ENCODE data around the gene RBBP4. TPM values are rescaled to one million over a fixed set of nuclear protein-coding genes. Genes with fewer than 3 reads are reported as not detected.
"Not testable (repeated sequence)": the region's sequence is repeated elsewhere in the genome, so short reads cannot be mapped to it uniquely, and the experiment has no call there.

The RBBP4 gene
- total RNA-seq, 1 donor from 2014 or later, result 96.0 TPM

- DNase-seq (ENCODE audit: low spot score), result no peak
- intact Hi-C loops (cut with DNase I), result no loop called here
Measured at GRCh38 chr1:32635508-32636277, 15.3 kb upstream of the RBBP4 start.

- no peak for DNase-seq (ENCODE audit: low spot score)
- intact Hi-C loops (cut with DNase I), result no loop called here
Measured at GRCh38 chr1:32636914-32637645, 13.9 kb upstream of the RBBP4 start.

DNA sequence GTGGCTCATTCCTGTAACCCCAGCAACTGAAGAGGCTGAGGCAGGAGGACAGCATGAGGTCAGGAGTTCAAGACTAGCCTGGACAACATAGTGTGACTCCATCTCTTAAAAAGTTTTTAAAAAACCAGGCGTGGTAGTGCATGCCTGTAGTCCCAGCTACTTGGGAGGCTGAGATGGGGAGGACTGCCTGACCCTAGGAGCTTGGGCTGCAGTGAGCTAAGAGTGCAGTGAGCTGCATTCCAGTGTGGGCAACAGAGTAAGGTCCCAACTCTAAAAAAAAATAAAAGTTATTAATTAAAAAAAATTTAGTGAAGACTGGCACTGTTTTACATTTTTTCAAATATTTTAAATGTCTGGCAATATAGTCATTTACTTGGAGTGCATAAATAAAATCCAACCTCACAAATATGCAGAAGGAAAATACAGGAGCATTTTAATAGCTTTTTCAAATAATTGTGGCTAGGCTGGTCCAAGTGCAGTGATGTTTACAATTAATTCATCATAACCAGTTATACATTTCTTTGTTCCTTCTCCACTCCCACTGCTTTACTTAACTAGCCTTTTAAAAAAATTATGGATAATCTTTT lies 11.4 kb upstream of the RBBP4 start:
- DNase-seq (ENCODE audit: low spot score), result no peak
- intact Hi-C loops (cut with DNase I), result no loop called here

DNA sequence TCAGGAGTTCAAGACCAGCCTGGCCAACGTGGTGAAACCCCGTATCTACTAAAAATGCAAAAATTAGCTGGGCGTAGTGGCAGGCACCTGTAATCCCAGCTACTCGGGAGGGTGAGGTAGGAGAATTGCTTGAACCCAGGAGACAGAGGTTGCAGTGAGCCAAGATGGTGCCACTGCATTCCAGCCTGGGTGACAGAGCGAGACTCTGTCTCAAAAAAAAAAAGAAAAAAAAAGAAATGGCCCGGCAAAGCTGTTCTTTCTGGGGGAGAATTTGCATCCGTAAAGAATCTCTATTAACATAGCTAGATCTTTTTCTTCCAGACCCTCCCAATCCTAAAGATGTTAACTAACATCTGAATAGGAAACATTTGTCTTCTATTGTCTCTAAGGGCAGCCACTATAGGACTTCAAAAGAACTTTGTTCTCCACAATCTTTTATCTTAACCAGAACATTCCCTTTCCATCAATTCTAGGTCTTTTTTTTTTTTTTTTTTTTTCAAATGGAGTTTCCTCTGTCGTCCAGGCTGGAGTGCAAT lies 8.6 kb upstream of the RBBP4 start:
- intact Hi-C loops (cut with DNase I), result not testable (repeated sequence)

DNA sequence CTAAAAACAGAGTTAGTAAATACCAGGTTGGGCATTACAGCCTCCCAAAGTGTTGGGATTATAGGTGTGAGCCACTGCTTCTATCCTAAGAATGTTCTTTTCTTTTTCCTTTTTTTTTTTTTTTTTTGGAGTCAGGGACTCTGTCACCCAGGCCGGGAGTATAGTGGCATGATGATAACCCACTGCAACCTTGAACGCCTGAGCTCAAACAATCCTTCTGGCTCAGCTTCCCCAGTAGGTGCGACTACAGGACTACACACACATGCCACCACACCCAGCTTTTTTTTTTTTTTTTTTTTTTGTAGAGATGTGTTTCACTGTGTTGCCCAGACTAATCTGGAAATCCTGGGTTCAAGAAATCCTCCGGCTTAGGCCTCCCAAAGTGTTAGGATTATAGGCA lies 6.6 kb upstream of the RBBP4 start:
- DNase-seq (ENCODE audit: low spot score), result no peak
- intact Hi-C loops (cut with DNase I), result no loop called here

More for the DNA sequence above, 8.6 kb upstream of the RBBP4 start:
- DNase-seq (ENCODE audit: low spot score), result not testable (repeated sequence)

- intact Hi-C loops (cut with DNase I), result no loop called here
- no peak for DNase-seq (ENCODE audit: low spot score)
Measured at GRCh38 chr1:32647308-32648134, 3.5 kb upstream of the RBBP4 start.

DNA sequence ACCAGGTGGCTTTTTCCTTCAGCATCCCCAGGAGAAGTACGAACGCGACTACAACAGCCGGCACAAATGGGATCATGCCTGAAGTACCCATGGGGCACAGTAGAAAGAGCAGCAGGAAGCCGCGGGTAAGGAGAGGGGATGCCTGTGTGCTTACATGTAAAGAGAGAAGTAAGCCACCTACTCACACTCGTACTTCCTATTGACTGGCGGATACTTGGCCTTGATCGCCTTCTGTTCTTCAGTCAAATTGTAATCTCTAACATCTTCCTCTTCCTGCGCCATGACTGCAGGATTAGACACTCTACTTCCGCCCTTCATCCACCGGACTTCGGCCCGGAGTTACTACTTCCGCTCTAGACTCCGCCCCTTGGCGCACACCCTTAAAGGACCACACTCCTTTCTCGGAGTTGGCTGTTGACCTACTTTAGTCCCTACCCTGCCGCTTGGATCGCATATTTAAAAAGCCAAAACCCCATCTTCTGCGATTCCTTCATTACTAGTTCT lies 708 bp upstream of the RBBP4 start, which contains the start of gene ZBTB8OS:
TSS of gene ZBTB8OS (minus strand) at position 303 of the 504 bp plus-strand sequence. CDS start at position 282, 21 bp downstream.
- peak; percentile 95 for DNase-seq (ENCODE audit: low spot score)
- intact Hi-C loops (cut with DNase I), result loop anchor here (2.0 kb wide), 2 partner anchors 53 to 167 kb away; partner anchors contain the start of genes S100PBP, SYNC and YARS1

DNA sequence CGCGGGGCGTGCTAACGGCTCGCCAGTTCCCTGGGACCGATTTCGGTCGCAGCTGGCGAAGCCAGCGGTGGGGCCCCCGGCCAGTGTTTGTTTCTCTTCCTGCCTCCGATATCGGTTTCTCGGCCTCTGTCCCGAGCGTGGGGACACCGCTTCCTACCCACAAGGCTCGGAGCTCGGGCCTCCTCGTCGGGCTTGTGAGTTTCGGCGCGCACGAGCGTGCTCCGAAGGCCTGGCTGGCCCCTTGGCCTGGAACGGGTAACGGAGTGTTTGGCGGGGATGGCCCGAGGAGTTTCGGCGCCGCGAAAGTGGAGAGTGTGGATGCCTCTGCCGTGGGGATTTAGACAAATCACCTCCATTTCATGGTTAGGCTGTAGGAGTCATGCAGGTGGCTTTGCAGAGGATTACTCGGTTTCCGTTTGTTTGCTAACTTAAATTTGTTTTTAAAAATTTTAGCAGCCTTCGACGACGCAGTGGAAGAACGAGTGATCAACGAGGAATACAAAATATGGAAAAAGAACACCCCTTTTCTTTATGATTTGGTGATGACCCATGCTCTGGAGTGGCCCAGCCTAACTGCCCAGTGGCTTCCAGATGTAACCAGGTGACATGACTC lies 559 bp downstream of the RBBP4 start:
- DNase-seq (ENCODE audit: low spot score), result no peak
- intact Hi-C loops (cut with DNase I), result loop anchor here (2.0 kb wide), 2 partner anchors 51 to 165 kb away; partner anchors contain the start of genes S100PBP, SYNC and YARS1

DNA sequence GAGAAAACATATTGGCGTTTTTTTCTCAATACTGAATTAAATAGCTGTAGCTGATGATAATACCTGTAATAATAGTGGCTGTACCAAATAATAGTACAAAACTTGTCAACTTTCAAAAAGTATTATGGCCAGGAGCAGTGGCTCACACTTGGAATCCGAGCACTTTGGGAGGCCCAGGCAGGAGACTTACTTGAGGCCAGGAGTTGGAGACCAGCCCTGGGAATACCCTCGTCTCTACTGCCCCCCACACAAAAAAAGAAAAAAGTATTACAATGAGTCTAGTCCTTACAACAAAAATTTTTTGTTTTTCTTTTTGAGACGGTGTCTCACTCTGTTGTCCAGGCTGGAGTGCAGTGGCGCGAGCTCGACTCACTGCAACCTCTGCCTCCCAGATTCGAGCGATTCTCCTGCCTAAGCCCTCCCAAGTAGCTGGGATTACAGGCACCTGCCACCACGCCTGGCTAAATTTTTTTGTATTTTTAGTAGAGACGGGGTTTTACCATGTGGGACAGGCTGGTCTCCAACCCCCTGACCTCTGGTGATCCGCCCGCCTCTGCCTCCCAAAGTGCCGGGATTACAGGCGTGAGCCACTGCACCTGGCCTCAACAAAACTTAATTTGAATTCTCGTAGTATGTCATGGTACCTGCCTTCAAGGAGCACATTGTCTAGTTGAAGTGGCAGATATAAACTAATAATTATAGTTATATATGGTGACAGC lies 1.4 kb downstream of the RBBP4 start:
- intact Hi-C loops (cut with DNase I), result no loop called here
- no peak for DNase-seq (ENCODE audit: low spot score)

- DNase-seq (ENCODE audit: low spot score), result no peak
Measured at GRCh38 chr1:32659581-32659980, 8.6 kb downstream of the RBBP4 start.

DNA sequence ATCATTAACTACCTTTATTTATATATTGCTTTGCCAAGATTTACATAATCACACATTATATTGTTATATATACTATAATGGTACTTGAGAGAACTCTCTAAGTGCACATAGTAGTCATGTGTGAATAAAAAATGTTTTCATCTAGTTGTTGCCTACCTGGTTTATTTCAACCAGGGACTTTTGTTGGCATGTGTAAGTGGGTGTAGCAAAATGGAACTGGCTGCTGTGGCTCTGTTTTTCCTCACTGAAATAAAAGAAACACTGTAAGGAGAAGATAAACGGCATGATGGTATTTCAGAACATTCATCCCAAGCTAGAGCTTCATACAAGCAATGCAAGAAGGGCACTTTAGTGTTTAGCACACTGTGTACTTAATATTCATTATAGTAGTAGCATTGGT lies 14.9 kb downstream of the RBBP4 start:
- DNase-seq (ENCODE audit: low spot score), result no peak
- intact Hi-C loops (cut with DNase I), result no loop called here

More at GRCh38 chr1:32659581-32659980, 8.6 kb downstream of the RBBP4 start:
- intact Hi-C loops (cut with DNase I), result no loop called here

GRCh38 chr1:32666901-32667566 lies 16.0 kb downstream of the RBBP4 start:
- DNase-seq (ENCODE audit: low spot score), result no peak
- intact Hi-C loops (cut with DNase I), result no loop called here

- intact Hi-C loops (cut with DNase I); DNase-seq (ENCODE audit: low spot score): not testable (repeated sequence)
Measured at GRCh38 chr1:32668716-32669115, 17.7 kb downstream of the RBBP4 start.

DNA sequence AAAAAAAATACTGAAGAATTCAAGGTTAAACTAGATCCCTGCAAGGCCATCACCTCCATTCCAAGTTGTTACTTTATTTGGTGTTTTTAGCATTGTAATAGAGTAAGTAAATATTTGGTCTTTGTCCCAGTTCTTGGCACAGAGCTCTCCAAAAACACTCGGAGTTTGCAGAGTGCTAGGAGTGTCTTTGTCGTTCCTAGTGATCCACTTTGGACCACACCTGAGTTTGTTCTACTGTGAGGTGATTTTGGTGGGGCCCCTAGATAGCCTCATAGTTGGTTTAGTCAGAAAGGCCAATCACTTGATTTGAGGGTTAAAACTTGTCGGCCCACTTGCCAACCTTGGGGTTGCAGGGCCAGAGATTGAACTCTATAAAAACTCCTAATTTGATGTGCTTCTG lies 25.9 kb downstream of the RBBP4 start:
- intact Hi-C loops (cut with DNase I), result no loop called here
- no peak for DNase-seq (ENCODE audit: low spot score)

DNA sequence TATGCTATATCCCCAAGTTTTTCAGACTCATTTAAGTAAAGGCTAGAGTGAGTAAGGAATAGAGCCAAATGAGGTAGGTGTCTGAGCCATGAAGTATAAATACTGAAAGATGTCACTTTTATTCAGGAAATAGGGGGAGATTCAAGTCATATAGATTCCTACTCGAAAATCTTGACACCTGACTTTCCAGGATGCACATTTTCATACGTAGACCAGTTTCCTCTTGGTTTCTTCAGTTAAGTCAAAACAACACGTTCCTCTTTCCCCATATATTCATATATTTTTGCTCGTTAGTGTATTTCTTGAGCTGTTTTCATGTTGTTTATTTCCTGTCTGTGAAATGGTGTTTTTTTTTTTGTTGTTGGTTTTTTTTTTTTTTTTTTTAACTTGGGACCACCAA lies 29.0 kb downstream of the RBBP4 start:
- intact Hi-C loops (cut with DNase I); DNase-seq (ENCODE audit: low spot score): not testable (repeated sequence)

- no peak for DNase-seq (ENCODE audit: low spot score)
Measured at GRCh38 chr1:32680642-32681041, 29.6 kb downstream of the RBBP4 start.

DNA sequence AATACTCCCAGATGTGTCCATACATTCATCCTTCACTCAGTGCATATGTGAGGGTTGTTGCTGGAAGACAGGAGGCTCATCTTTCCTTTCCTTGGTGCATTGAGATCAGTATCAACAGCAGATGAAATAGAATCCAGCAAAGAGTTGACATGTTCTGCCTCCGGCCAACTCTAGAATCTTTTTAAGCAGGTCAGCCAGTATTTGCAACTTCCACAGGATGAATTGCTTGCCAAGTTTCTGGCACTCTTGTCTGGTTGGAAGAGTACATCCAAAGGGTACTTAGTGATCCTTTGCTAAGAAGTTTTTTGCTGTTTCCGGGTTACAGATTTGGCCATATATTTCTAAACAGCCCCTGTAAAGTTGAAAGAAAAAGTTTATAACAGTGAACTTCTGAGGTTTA lies 30.5 kb downstream of the RBBP4 start:
- intact Hi-C loops (cut with DNase I), result no loop called here
- DNase-seq (ENCODE audit: low spot score), result no peak

More at GRCh38 chr1:32680642-32681041, 29.6 kb downstream of the RBBP4 start:
- intact Hi-C loops (cut with DNase I), result no loop called here

All from cardiac septum (tissue), 1 donor.